NCI-H146 treated with DMSO at 0.1 percent for 48 hours (cell line): ENCODE results near the gene SLC13A1.

Experiments used
- DNase-seq: peaks from one replicate; lab custom pipeline; 2025; ENCODE audit not compliant: unreplicated experiment; lab: John Stamatoyannopoulos, UW

SLC13A1 gene

DNA sequence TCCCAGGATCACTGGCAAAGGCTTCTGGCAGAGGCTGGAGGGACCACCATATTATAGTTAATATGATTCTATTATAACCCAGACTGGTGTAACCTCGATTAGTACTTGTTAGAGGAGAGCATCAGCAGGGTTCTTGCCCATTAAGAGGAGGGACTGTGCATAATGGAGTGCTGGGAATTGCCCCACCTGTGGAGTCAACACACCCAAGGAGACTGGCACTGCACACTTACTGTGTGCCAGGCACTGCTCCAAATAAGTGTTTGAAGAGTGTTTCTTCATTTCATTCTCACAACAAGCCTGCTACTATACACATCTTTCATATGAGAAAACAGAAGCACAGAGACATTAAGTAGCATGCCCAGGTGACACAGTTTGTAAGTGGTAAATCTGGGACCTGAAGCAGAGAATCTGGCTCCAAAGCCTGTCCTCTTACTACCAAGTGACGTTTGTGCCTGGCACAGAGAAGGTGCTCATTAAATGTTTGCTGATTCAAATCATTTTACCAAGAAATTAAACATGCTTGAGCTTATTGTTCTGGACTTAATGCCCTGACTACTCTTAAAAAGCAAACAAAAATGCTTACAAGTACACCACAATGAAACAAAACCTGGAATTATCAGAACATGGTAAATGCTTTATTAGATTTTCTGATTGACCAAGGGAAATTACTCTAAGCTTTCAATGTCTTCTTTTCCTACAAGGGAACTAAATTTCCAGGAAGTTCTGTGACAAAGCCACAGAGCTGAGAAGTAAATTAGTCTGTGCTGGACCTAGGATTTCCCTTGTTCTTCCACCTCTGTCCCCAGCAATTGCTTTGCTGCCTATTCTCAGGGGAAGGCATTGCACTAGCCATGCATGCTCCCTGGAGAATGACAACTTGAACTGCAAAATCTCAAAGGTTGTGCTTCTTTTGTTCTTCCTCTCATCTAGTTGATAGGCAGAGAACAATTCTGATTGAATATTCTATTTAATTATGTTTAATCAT lies 809 bp downstream of the SLC13A1 start:
- no peak for DNase-seq

DNA sequence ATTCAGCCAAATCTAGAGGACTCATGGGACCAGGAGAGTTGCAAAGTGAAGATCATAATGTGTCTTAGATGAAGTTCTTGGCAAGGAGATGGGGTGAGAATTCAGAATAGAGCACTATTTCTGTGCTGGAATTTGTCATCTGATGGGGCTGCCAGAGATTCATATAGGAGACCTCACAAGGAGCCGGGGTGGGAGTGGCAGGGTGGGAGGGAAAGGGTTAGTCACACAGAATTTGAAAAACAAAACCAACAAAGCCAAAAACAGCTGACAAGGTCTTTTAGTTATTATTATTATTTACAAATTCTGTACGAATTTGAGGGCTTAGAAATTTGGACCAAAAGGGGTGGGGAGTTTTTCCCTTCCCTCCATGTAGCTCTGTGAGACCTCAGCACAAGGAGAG lies 1.7 kb downstream of the SLC13A1 start:
- no peak for DNase-seq

DNA sequence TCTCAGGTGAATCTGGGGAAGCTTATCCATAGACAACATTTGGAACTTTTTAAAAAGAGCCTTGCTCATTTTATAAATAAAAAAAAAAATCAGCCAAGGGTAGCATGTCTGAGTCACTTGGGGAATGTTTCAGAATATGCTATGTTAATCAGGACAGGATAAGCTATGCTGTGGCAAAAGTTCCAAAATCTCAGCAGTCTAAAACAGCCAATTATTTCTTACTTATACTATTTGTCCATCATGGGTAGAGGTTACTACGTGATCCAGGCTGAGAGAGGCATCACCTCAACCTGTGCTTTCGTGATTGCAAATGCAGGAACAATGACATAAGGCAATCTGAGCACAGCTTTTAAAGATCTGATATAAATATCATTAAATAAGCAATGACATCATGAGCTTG lies 6.5 kb downstream of the SLC13A1 start:
- no peak for DNase-seq

DNA sequence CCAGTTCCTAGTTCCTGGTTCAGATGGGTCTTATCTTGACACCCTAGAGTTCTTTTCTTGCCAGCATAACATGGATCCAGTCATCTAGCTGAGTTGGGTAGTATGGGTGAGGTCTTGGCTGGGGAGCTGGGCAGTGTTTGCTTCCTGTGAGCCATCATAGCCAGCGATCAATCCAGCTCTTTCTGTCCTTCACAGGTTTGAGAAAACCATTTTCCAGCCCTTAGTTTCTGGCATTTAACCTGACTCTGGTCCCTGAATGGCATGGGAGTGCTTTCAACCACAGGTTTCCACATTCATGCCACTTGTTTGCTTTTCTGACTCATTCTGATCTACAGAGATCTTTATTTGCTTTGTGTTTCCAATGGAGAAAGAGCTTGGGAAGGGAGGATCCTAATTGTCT lies 8.6 kb downstream of the SLC13A1 start:
- peak; percentile 20 for DNase-seq

DNA sequence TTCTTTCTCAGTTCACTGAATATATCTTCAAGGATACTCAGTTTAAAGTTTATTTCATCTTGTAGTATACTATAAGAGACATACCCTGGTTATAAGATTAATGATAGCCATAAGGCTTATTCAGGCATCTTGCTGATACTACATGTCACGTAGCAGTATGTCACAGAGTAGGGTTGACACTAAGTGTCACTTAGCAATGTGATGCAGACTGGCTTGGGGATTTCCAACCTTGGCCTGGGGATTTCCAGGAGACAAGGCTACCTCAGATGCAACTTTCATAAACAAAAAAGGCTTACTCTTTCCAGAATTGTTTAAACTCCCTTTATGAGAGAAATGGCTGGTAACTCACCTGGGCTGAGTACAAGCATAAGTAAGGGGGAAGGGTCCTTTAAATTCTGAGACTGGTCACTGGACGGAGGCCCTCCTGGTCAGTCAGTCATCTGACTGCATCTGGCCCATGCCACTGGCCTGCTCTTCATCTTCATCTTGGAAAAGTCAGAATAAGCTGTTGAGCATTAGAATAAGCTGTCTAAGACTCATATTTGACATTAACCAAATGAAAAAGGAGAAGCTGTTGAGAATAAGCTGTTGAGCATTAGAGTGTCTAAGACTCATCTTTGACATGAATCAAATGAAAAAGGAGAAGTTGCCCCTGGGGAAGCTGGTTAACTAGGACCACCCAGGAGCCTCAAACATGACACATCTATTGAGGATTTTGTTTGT lies 9.5 kb downstream of the SLC13A1 start:
- DNase-seq = no peak

DNA sequence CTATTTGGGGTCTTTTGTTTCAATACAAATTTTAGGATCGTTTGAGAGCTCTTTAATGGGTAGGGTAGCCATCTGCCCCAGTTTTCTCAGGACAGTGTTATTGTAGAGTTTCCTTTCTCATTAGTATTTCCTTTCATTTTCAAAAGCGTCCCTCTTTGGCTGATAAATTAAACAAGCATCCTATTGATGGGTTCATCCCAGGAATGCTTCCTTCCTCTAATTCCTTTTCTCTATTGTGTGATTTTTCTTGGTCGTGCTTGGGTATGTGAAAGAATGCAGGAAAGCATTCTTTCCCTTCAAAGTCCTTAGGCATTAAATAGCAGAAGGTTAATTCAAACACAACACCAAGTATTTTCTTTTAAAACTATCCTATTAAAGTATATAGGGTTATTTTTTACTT lies 14.0 kb downstream of the SLC13A1 start:
- DNase-seq = no peak

DNA sequence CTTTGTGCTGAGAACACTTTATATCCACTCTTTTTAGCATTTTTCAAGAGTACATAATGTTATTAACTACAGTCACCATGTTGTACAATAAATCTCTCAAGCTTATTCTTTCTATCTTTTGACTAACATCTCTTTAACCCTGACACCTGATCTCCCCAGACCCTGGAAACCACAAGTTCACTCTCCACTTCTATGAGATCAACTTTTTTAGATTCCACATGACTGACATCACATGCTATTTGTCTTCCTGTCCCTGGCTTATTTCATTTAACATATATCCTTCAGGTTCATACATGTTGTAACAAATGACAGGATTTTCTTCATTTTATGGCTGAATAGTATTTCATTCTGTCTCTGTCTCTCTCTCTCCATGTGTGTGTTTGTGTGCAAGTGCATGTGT lies 15.5 kb downstream of the SLC13A1 start:
- no peak for DNase-seq

DNA sequence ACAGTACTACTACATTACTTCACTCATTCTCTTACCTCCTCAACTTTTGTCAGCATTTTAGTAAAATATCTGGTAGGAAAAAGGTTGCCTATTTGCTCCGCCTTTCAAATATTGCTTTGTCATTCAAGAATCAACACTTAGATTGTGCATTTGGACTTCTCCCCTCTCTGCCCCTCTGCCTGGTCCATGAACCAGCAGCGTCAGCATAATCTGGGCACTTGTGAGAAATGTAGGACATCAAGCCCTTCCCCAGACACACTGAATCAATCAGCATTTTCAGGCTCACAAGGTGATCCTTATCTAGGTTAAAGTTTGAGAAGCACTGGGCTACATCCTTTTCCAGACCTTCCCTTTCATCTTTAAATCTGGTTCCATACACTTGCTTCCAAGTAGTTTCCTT lies 16.3 kb downstream of the SLC13A1 start:
- no peak for DNase-seq

DNA sequence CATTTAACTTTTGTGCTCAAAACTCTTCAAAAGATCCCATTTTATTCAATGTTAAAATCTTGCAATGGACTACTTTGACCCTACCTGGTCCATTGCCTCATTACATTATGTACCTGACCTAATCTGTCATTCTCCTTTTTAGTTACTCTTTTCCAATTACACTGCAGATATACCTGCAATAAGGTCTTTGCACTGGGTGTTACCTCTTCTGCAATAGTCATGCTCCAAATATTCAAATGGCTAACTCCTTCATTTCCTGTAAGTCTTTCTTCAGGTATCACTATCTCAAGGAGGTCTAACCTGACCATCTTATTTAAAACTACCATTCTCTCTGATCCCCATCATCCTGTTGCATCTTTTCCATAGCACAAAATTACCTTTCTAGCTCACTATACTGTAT lies 22.3 kb downstream of the SLC13A1 start:
- no peak for DNase-seq

DNA sequence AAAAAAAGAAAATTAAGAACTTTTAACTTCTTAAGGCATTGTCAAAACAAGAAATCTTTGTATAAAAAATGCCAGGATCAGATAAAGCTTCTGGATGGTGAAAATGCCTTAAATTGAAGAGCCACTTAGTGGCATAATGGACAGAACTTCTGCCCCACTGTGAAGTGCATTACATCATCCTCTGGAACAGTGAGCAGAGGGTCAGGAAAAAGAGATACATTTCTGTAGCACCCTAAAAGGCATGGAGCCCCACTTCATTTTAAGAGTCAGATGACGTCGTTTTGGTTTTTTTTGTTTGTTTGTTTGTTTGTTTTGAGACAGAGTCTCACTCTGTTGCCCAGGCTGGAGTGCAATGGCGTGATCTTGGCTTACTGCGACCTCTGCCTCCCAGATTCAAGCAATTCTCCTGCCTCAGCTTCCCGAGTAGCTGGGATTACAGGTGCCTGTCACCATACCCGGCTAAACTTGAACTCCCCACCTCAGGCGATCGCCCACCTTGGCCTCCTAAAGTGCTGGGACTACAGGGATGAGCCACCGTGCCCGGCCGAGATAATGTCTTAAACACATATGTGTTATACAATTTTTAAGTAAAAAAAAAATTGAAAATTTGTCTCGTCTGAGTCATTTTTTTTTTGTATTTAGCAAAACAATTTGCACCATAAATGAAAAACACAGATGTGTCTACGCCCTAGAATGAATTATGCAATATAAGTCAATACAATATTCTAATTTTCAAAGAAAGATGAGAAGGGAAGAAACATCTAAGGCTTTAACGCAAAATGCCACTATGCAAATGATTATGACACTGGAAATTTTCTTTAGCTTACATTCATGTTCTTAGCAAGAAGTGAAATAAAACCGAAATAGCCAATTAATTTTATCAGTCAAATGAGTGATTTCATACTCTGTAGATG lies 29.2 kb downstream of the SLC13A1 start:
- DNase-seq = no peak

DNA sequence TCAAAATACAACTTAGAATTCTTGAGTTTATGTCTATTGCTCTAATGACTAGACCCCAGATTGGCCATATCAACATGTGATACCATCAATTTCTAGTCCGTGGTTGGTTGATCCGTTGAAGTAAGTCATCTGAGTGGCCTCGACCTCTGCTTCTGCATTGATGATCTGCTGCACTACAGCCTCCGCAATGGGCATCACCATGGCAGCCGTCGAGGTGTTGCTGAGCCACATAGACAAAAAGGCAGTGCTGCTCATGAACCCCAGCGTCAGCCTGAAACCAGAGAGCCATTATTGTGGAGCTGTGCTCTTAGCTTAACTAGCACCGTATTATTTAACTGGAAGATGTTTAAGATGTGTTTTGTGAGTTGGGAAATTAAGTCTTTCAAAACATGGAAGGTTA lies 30.7 kb downstream of the SLC13A1 start:
- DNase-seq = no peak

DNA sequence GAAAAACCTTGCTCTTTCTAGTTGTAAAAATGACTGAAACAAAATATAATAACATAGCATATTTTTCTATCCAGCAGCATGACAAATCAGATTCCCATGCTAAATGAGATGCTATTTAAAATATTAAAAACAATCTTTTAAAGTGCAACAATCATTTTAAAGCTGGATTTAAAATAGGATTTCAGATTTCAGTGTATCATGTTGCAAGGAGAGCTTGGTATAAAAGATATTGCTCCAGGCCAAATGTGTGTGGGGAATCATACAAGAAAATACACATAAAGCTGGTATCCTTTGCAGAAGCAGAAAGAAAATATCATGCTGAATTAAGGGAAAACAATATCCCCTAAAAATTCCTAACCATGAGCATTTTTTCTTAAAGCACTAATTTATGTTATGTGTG lies 42.2 kb downstream of the SLC13A1 start:
- no peak for DNase-seq

DNA sequence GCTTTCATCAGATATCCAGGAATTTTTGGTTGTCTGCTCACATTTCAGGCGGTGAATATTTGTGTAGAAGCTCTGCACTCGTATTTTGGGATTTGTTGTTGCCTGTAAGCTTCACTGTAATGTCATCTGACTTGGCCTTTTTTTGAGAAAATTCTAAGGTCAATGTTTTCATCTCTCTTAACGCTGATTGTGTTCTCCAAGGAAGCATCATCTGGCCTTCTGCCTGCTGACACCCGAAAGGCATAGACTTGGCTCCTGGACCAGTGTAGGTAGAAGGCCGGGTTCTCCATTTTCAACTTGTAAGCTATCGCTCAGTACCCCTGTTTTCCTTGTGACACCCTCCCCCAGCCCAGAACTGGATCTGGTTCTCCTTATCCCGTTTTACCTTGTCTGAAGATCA lies 44.2 kb downstream of the SLC13A1 start:
- DNase-seq = no peak

DNA sequence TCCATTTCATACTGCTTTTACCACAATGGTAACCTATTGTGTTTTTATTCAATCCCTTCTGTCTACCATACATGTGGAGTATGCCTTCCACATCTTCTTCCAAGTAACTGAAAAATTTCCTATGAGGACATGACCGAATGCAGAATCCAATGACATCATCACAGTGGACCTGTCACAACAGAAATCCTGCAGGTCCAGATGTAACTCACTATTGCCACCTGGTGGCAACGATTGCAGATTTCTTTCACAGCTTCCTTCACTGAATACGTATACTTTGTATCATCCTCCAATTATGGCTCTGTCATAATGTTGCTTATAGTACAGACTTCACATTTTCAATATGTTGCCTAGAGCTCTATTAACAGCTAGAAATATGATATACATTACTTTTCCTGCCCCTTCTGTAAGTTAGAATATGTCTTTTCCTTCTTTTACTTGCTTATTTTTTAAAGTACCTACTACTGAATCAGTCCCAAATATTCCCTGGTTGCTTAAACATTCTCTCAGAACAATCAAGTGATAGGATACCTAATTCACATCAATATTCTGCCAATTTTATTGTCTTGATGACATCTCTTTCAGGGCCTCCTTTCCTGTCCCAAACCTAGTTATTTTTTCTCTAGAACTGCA lies 45.4 kb downstream of the SLC13A1 start:
- DNase-seq = peak; percentile 84

DNA sequence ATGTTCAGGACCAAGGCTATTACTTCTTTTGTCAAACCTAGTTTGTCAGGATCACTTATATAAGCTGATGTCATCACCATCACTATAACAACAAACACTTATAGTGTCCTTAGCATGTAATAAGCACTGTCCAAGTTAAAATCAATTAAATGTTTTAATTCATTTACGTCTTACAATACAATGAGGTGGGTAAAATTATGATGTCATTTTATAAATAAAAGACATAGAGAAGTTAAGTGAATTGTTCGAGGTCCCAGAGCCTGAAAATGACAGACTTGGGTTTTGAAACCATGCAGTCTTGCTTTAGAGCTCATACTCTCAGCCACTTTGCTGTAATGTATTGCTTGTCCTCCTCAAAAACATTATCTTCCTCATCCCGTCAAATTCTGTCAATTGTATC lies 48.3 kb downstream of the SLC13A1 start:
- no peak for DNase-seq

DNA sequence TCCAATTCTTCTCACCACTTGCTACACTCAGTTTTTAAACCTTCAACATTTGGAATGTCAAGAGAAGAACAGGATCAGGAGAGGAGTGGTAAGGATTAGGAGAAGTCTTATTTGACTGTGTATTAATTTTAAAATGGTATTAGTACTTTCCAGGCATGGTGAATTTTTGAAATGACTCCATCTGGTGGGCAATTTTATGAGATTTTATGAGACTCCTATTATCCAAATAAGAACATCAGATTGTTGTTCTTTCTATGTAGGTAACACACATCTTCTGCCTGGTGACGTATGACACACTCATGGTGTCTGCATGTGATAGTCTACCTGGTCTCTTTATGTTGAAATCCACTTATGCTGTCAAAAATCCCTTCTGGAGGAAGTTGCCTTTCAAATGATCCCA lies 51.0 kb downstream of the SLC13A1 start:
- DNase-seq = no peak

DNA sequence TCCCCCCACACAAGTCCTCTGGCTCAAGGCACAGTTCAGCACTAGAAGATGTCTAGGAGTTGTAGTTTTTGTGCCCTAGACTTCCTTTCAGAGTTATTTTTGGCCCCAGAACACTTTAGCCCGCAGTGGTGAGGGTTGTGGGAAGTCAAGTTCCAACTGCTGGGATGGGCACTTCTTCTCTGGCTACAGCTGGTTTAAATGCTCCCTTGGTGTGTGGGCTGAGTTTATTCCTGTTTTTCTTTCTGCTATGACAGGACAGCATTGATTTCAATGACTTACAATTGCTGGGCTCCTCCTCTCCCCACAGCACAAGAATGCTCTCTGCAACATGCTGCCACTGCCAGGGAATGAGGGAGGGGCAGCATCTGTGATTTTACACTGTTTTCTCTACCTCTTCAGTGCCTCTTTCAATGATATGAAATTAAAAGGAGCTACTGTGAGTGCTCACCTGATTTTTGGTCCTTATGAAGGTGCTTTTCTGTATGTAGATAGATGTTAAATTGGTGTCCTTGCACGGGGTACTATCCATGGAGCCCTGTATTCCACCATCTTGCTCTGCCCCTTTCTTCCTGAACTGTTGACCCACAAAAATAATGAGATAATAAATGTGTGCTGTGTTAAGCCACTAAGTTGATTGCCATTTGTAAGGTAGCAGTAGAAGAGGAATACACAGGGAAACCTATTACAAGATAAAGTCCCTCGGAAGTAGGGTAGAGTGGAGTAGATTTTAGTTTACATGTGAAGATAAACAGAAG lies 56.3 kb downstream of the SLC13A1 start:
- DNase-seq = no peak

DNA sequence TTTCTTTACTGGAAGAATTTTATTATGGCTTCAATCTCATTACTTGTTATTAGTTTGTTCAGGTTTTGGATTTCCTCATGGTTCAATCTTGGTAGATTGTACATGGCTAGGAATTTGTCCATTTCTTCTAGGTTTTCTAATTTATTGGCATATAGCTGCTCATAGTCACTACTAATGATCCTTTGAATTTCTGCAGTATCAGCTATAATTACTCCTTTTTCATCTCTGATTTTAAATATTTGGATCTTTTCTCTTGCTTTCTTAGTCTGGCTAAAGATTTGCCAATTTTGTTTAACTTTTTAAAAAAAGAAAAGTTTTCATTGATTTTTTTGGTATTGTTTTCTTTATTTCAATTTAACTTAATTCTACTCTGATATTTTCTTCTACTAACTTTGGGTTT lies 59.2 kb downstream of the SLC13A1 start:
- DNase-seq = no peak

DNA sequence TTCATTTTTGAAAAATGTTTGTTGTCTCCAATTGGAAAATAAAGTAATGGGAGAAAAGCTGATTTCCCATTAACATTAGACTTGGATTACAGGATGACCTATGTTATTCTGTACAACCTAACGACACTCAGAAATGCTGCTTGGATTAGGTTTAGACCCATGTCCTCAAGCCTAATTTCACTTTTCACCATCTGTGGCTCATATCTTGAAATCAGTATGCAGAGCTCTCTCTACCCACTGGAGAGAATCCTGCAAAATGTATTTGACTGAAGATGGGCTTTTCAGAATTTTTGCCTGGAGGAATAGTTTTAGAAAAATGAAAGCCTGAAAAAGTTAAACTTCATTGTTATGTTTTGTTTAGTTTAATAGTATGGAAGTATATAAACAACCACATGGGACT lies 63.8 kb downstream of the SLC13A1 start:
- DNase-seq = no peak

DNA sequence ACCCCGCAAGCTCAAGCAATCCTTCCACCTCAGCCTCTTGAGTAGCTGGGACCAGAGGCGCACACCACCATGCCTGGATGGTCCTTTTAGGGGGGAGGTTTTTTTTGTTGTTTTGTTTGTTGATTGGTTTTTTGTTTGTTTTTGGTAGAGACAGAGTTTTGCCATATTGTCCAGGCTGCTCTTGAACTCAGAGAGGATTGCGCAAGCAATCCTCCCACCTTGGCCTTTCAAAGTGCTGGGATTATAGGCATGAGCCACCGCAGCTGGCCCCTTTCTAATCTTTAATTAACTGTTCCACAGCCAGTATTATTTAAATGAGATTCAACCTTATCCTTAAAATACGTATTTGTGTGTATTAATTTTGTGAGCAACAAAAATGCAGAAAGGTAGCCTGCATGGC lies 65.8 kb downstream of the SLC13A1 start:
- no peak for DNase-seq
